HCT116 (cell line): ENCODE data around the gene PLCD1. TPM values are rescaled to one million over a fixed set of nuclear protein-coding genes. Genes with fewer than 3 reads are reported as not detected.

Source experiments
- ATAC-seq: fragments of 200-7000 bp; cut with Tn5 transposase; 2 replicates; pipeline ENCODE4 v1.9.1; 2020; ENCODE audit warnings: mild to moderate bottlenecking, moderate library complexity
- BruUV-seq: library from RNA; stranded (reverse); fragments of 400-500 nt; replicated peaks from 2 replicates; lab custom pipeline; 2021; lab: Mats Ljungman, UMichigan
- CTCF ChIA-PET: fragments of 300-600 bp; sonication (Branson Sonifier 250); formaldehyde crosslinking; loops from one replicate; lab custom pipeline; 2021; ENCODE audit warnings: antibody characterized with exemption; lab: Charles Lee
- POLR2A ChIA-PET: fragments of 300-600, 350-600 bp; sonication (Branson Sonifier 250); formaldehyde crosslinking; loops from one replicate; lab custom pipeline; 2021; ENCODE audit warnings: antibody characterized with exemption; lab: Charles Lee
- RAD21 ChIA-PET, 2 experiments: fragments of 300-600 bp; sonication (Branson Sonifier 250); formaldehyde crosslinking; loops; one replicate each; lab custom pipeline; 2023; ENCODE audit warnings: low total read pairs in 2 of 2; ENCODE audit not compliant: uncharacterized antibody in 2 of 2, unreplicated experiment in 2 of 2, low non-redundant PET in 1 of 2; lab: Charles Lee
- DNase-seq: peaks from one replicate; pipeline ENCODE4 v3.0.0-alpha.2; 2010; ENCODE audit warnings: low read depth, low spot score
- H2AFZ ChIP-seq: fragments of 200-600 bp; shearing (Covaris generic), sonication (generic); 2 replicates; pipeline ENCODE4 v1.6.1; 2017; ENCODE audit warnings: low read depth, mixed run types, mixed read lengths, antibody characterized with exemption, low read length; ENCODE audit not compliant: poor library complexity, severe bottlenecking
- H3K27ac ChIP-seq: 2 replicates; pipeline ENCODE4 v1.5.1; 2012; ENCODE audit warnings: low read depth, low read length
- H3K27me3 ChIP-seq: fragments of 200-600 bp; sonication (generic); 2 replicates; pipeline ENCODE4 v1.6.1; 2016; ENCODE audit warnings: mixed run types, low read length, mixed read lengths; ENCODE audit not compliant: insufficient read depth
- H3K36me3 ChIP-seq, 2 experiments: fragments of 200-500 bp in 1 of 2; fragments of 200-600 bp in 1 of 2; sonication (Bioruptor generic) in 1 of 2; sonication (generic) in 1 of 2; 2 replicates each; pipeline versions ENCODE4 v1.5.1 to v1.6.1; 2014 to 2016; ENCODE audit warnings: low read length in 2 of 2, inconsistent platforms in 1 of 2, mixed read lengths in 1 of 2, mixed run types in 1 of 2; ENCODE audit not compliant: insufficient read depth in 2 of 2, control insufficient read depth in 1 of 2
- H3K4me1 ChIP-seq, 2 experiments: fragments of 200-600 bp in 1 of 2; sonication (generic) in 1 of 2; 2 replicates each; pipeline versions ENCODE4 v1.5.1 to v1.6.1; 2012 to 2017; ENCODE audit warnings: low read length in 2 of 2, inconsistent platforms in 1 of 2, mild to moderate bottlenecking in 1 of 2, mixed read lengths in 1 of 2, mixed run types in 1 of 2, moderate library complexity in 1 of 2; ENCODE audit not compliant: insufficient read depth in 2 of 2, control insufficient read depth in 1 of 2
- H3K4me2 ChIP-seq: fragments of 200-600 bp; sonication (generic); 2 replicates; pipeline ENCODE4 v1.6.1; 2017; ENCODE audit warnings: mixed run types, low read length, mixed read lengths
- H3K4me3 ChIP-seq, 2 experiments: fragments of 200-600 bp in 1 of 2; sonication (generic) in 1 of 2; replicated peaks in 1 of 2; 2 replicates each; pipeline ENCODE4 v1.5.1; 2011 to 2016; ENCODE audit warnings: low read length in 2 of 2, control low read depth in 1 of 2, low read depth in 1 of 2, mild to moderate bottlenecking in 1 of 2, mixed read lengths in 1 of 2, mixed run types in 1 of 2
- H3K79me2 ChIP-seq: fragments of 200-600 bp; sonication (generic); 2 replicates; pipeline ENCODE4 v1.6.1; 2017; ENCODE audit warnings: mild to moderate bottlenecking, mixed run types, low read length, moderate library complexity, mixed read lengths; ENCODE audit not compliant: insufficient read depth
- H3K9ac ChIP-seq: fragments of 200-600 bp; sonication (generic); 2 replicates; pipeline ENCODE4 v1.6.1; 2016; ENCODE audit warnings: low read length, mixed read lengths
- H3K9me2 ChIP-seq: fragments of 200-600 bp; sonication (generic), shearing (Covaris generic); 2 replicates; pipeline ENCODE4 v1.6.1; 2017; ENCODE audit warnings: mixed run types, mild to moderate bottlenecking, moderate library complexity; ENCODE audit not compliant: insufficient read depth
- H3K9me3 ChIP-seq, 2 experiments: fragments of 200-500 bp in 1 of 2; fragments of 200-600 bp in 1 of 2; sonication (Bioruptor generic) in 1 of 2; sonication (generic) in 1 of 2; 2 replicates each; pipeline ENCODE4 v1.6.1; 2014 to 2017; ENCODE audit warnings: low read length in 2 of 2, mixed read lengths in 2 of 2, inconsistent platforms in 1 of 2, low read depth in 1 of 2, mild to moderate bottlenecking in 1 of 2, mixed run types in 1 of 2, moderate library complexity in 1 of 2; ENCODE audit not compliant: control insufficient read depth in 1 of 2, insufficient read depth in 1 of 2
- H4K20me1 ChIP-seq: fragments of 200-600 bp; sonication (generic), shearing (Covaris generic); 2 replicates; pipeline ENCODE4 v1.6.1; 2017; ENCODE audit warnings: mixed run types, mild to moderate bottlenecking, moderate library complexity; ENCODE audit not compliant: insufficient read depth
- CBX3 ChIP-seq: IDR thresholded peaks from 2 replicates; pipeline ENCODE4 v1.6.1; 2012; ENCODE audit warnings: low read depth
- CEBPB ChIP-seq: IDR thresholded peaks from 2 replicates; pipeline ENCODE4 v1.6.1; 2012; ENCODE audit warnings: low read depth
- EGR1 ChIP-seq: IDR thresholded peaks from 2 replicates; pipeline ENCODE4 v1.6.1; 2012; ENCODE audit warnings: low read depth
- EZH2 ChIP-seq: fragments of 200-600 bp; sonication (generic); IDR thresholded peaks from 2 replicates; pipeline ENCODE4 v1.6.1; 2017; ENCODE audit warnings: antibody characterized with exemption, mixed run types
- FOSL1 ChIP-seq: IDR thresholded peaks from 2 replicates; pipeline ENCODE4 v1.6.1; 2012; ENCODE audit warnings: low read depth
- RAD21 ChIP-seq: IDR thresholded peaks from 2 replicates; pipeline ENCODE4 v1.6.1; 2012; ENCODE audit warnings: low read depth, mild to moderate bottlenecking
- SIN3A ChIP-seq: IDR thresholded peaks from 2 replicates; pipeline ENCODE4 v1.6.1; 2012; ENCODE audit warnings: low read depth
- SP1 ChIP-seq: IDR thresholded peaks from 2 replicates; pipeline ENCODE4 v1.6.1; 2012; ENCODE audit warnings: low read depth
- SRF ChIP-seq: IDR thresholded peaks from 2 replicates; pipeline ENCODE4 v1.6.1; 2012; ENCODE audit warnings: low read depth
- TCF7L2 ChIP-seq: IDR thresholded peaks from 2 replicates; pipeline ENCODE4 v1.7.0; 2011; ENCODE audit warnings: borderline replicate concordance, inconsistent platforms; ENCODE audit not compliant: insufficient read depth, insufficient read length; ENCODE audit errors: extremely low read depth
- YY1 ChIP-seq: IDR thresholded peaks from 2 replicates; pipeline ENCODE4 v1.6.1; 2011; ENCODE audit warnings: low read length, low read depth, moderate library complexity, mild to moderate bottlenecking; ENCODE audit not compliant: insufficient replicate concordance; ENCODE audit errors: extremely low read depth
- ZNF274 ChIP-seq: fragments of 200-500 bp; sonication (Bioruptor generic); IDR thresholded peaks from 2 replicates; pipeline ENCODE4 v1.6.1; 2014; ENCODE audit warnings: mild to moderate bottlenecking, low read depth, low read length, inconsistent platforms
- intact Hi-C: fragments of 100-400 bp; cut with micrococcal nuclease; formaldehyde crosslinking; loops from 2 replicates; pipeline ENCODE4 v1.10.0; 2022
- total RNA-seq: library from RNA; stranded (reverse); gene quantifications from one replicate; pipeline ENCODE4 v1.2.1, GENCODE V29; 2021; ENCODE audit not compliant: unreplicated experiment
- TF ChIP-seq, protein P1 (sequence below), 3 experiments: fragments of 200-600 bp in 1 of 3; sonication (generic) in 1 of 3; IDR thresholded peaks in 2 of 3; conservative IDR thresholded peaks in 1 of 3; 2 replicates each; pipeline ENCODE4 v1.5.1; 2012 to 2017; ENCODE audit warnings: low read depth in 2 of 3, low read length in 2 of 3, antibody characterized with exemption in 1 of 3, borderline replicate concordance in 1 of 3, control low read depth in 1 of 3, mild to moderate bottlenecking in 1 of 3, mixed read lengths in 1 of 3, mixed run types in 1 of 3, moderate library complexity in 1 of 3; ENCODE audit not compliant: insufficient read depth in 1 of 3
- TF ChIP-seq, protein P2 (sequence below): IDR thresholded peaks from 2 replicates; pipeline ENCODE4 v1.6.1; 2011; ENCODE audit warnings: mild to moderate bottlenecking, low read length, moderate library complexity; ENCODE audit not compliant: insufficient replicate concordance; ENCODE audit errors: extremely low read depth
- TF ChIP-seq, protein P3 (sequence below): IDR thresholded peaks from 2 replicates; pipeline ENCODE4 v1.6.1; 2012

The PLCD1 gene
- total RNA-seq, 1 experiment from 2014 or later = 15.9 TPM

DNA sequence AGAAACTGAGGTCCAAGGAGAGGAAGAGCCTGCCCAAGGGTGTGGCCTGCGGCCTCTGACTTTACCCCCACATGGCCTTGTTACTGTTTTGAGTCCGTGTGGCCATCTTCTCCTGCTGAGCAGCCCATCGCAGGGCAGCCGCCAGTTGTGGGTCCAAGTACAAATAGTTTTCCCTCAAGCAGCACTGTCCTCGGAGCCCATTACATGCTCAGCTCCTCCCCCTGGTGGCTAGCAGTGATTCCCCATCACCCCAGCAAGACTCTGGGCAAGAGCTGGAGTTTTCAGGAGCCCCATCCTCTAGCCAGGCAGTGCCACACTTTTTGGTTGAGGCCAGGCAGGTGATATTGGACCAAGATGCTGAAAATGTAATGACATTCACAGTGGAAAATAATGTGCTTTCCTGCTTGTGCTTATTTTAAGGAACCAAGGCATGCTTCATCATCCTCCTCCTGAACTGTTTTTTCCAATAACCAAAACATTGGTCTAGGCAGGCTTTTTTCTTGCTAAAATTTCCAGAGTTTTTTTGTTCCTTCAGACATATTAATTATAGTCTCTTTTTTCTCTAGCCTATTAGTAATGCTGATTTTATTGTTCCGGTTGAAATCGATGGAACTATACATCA, 62.1 kb downstream of the PLCD1 start:
- H3K9me3 ChIP-seq = no peaks in the 10 kb centered on the region
- intact Hi-C loops = loop anchor here (1.0 kb wide), 1 partner anchor 112 kb away; no protein-coding TSS in a partner anchor
- no peaks in the 10 kb centered on the region for H3K36me3 ChIP-seq

More for the DNA sequence above, 62.1 kb downstream of the PLCD1 start:
- no peak for TF ChIP-seq EGR1
- TF ChIP-seq, protein P1, sequence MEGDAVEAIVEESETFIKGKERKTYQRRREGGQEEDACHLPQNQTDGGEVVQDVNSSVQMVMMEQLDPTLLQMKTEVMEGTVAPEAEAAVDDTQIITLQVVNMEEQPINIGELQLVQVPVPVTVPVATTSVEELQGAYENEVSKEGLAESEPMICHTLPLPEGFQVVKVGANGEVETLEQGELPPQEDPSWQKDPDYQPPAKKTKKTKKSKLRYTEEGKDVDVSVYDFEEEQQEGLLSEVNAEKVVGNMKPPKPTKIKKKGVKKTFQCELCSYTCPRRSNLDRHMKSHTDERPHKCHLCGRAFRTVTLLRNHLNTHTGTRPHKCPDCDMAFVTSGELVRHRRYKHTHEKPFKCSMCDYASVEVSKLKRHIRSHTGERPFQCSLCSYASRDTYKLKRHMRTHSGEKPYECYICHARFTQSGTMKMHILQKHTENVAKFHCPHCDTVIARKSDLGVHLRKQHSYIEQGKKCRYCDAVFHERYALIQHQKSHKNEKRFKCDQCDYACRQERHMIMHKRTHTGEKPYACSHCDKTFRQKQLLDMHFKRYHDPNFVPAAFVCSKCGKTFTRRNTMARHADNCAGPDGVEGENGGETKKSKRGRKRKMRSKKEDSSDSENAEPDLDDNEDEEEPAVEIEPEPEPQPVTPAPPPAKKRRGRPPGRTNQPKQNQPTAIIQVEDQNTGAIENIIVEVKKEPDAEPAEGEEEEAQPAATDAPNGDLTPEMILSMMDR (IDR thresholded peaks at IDR 0.05 in 2 of 3, conservative IDR thresholded peaks at IDR 0.05 in 1 of 3; ENCODE audit: borderline replicate concordance in 1 of 3, insufficient read depth in 1 of 3, low read depth in 2 of 3, low read length in 2 of 3) = peak; percentile 83 to 96 (median 88)
- TF ChIP-seq SRF = no peak
- no peak for TF ChIP-seq ZNF274
- no peak for TF ChIP-seq FOSL1
- TF ChIP-seq, protein P2, sequence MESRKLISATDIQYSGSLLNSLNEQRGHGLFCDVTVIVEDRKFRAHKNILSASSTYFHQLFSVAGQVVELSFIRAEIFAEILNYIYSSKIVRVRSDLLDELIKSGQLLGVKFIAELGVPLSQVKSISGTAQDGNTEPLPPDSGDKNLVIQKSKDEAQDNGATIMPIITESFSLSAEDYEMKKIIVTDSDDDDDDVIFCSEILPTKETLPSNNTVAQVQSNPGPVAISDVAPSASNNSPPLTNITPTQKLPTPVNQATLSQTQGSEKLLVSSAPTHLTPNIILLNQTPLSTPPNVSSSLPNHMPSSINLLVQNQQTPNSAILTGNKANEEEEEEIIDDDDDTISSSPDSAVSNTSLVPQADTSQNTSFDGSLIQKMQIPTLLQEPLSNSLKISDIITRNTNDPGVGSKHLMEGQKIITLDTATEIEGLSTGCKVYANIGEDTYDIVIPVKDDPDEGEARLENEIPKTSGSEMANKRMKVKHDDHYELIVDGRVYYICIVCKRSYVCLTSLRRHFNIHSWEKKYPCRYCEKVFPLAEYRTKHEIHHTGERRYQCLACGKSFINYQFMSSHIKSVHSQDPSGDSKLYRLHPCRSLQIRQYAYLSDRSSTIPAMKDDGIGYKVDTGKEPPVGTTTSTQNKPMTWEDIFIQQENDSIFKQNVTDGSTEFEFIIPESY = no peak
- TF ChIP-seq SP1 = no peak
- TF ChIP-seq EZH2 = no peak
- no peak for TF ChIP-seq CBX3
- TF ChIP-seq, protein P3, sequence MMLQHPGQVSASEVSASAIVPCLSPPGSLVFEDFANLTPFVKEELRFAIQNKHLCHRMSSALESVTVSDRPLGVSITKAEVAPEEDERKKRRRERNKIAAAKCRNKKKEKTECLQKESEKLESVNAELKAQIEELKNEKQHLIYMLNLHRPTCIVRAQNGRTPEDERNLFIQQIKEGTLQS = no peak
- TF ChIP-seq TCF7L2 = no peak
- TF ChIP-seq RAD21 = peak; percentile 86
- no peak for TF ChIP-seq SIN3A
- no peak for TF ChIP-seq YY1
- TF ChIP-seq CEBPB = no peak
- Histone ChIP-seq H2AFZ (no peak overlapping the region), H3K27me3 (no peaks in the 10 kb centered on the region), H3K9me2 (no peaks in the 10 kb centered on the region), H4K20me1 (0 out of 2 replicates have a peak, but pooled peaks cover 5% of the 10 kb centered on the region), H3K79me2 (no peaks in the 10 kb centered on the region), H3K4me2 (no peak overlapping the region), H3K4me1 (no peaks in the 10 kb centered on the region), H3K9ac (no peak overlapping the region), H3K4me3 (no peak overlapping the region), H3K27ac (no peak overlapping the region)
- BruUV-seq = no TSS peak
- ChIA-PET CTCF (interaction anchor here (0.6 to 4.3 kb wide), 16 partner anchors 9 to 695 kb away, joined by 3 to 72 read pairs (median 4); no protein-coding TSS in a partner anchor), RAD21 (interaction anchor here (1.5 to 2.2 kb wide), 3 partner anchors 103 to 112 kb away, joined by 3 to 28 read pairs (median 20); no protein-coding TSS in a partner anchor), POLR2A (interaction anchor here (1.3 kb wide), 1 partner anchor 104 kb away, joined by 3 read pairs; no protein-coding TSS in a partner anchor)
- peak; percentile 97 for ATAC-seq
- DNase-seq = peak; percentile 28
